ENCODE data around the gene BIRC3.

BIRC3 gene

DNA sequence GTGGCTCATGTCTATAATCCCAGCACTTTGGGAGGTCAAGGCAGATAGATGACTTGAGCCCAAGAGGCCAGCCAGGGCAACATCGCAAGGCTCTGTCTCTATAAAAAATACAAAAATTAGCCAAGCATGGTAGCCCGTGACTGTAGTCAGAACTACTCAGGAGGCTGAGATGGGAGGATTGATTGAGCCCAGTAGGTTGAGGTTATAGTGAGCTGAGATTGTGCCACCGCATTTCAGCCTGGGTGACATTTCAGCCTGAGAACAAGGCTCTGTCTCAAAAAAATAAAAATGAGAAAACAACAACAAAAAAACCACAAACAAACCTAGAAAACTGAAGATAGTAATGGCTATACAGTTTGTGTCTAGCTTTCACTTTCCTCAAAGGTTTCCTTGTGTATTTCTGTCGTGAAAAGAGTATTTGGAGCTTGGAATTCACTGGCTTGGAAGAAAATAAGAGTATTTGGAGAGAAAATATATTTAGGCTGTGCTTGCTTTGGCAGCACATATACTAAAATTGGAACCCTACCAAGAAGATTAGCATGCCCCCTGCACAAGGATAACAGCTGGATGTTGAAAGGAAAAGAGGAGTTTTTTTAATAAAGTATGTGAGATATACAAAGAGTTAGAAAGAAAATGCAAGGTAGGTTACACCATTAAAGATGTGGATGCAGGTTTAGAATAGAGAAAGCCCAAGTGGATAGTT is 3.9 kb upstream of the BIRC3 start:
- DNase-seq: no peak
- ChIA-PET CTCF (interaction anchor here (1.0 to 13.2 kb wide), 7 partner anchors 14 to 300 kb away, joined by 3 to 142 read pairs (median 3); no protein-coding TSS in a partner anchor), POLR2A (interaction anchor here (1.1 kb wide), 1 partner anchor 8 kb away, joined by 3 read pairs; no protein-coding TSS in a partner anchor)
- H3K4me1 ChIP-seq (ENCODE audit: control extremely low read depth in 1 of 4, control insufficient read depth in 4 of 4, insufficient read depth in 4 of 4, low read length in 3 of 4): peaks cover 17 to 28% (median 23%) of the 10 kb centered on the region in 4 experiments
- peak overlapping the region in 3 of 7 experiments; percentile 26 to 71 (median 50) for H3K4me3 ChIP-seq (ENCODE audit: control insufficient read depth in 1 of 7, extremely low read depth in 1 of 7, insufficient read depth in 4 of 7, low read depth in 2 of 7, low read length in 6 of 7)
- 100% methylated on average over 2 of the region's 4 CpGs for WGBS (ENCODE audit: insufficient coverage)
- H3K36me3 ChIP-seq (ENCODE audit: control insufficient read depth in 4 of 4, insufficient read depth in 4 of 4, low read length in 3 of 4): no peaks in the 10 kb centered on the region
- H3K27ac ChIP-seq (ENCODE audit: insufficient read depth in 1 of 2, low read depth in 1 of 2, low read length in 2 of 2, poor library complexity in 1 of 2, severe bottlenecking in 2 of 2): peak overlapping the region; percentile 46 to 65
- no peaks in the 10 kb centered on the region for H3K9me3 ChIP-seq (ENCODE audit: control extremely low read depth in 1 of 5, control insufficient read depth in 4 of 5, insufficient read depth in 2 of 5, low read depth in 1 of 5, low read length in 4 of 5)
- no peaks in the 10 kb centered on the region for H3K27me3 ChIP-seq (replicated peaks in 2 of 5; ENCODE audit: control insufficient read depth in 4 of 5, insufficient read depth in 5 of 5, low read length in 4 of 5)

DNA sequence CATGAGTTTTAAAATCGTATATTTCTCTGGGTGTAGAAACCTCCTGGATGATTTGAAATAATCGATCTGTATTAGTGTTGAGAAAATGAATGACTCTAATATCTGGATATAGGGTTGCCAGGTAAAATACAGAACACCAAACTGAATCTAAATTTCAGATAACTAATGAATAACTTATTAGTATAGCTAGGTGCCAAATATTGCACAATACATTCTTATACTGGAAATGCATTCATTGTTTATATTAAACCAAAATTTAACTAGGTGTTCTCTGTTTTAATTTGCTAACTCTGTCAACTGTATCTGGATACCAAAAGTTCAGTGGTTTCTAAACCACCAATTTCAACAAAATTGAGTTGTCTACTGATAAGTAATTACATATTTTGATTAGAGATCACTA is 2.5 kb upstream of the BIRC3 start:
- Histone ChIP-seq H3K4me3 (ENCODE audit: control insufficient read depth in 1 of 7, extremely low read depth in 1 of 7, insufficient read depth in 4 of 7, low read depth in 2 of 7, low read length in 6 of 7) (no peak overlapping the region), H3K4me1 (ENCODE audit: control extremely low read depth in 1 of 4, control insufficient read depth in 4 of 4, insufficient read depth in 4 of 4, low read length in 3 of 4) (peaks cover 18 to 40% (median 30%) of the 10 kb centered on the region in 4 experiments), H3K27me3 (replicated peaks in 2 of 5; ENCODE audit: control insufficient read depth in 4 of 5, insufficient read depth in 5 of 5, low read length in 4 of 5) (no peaks in the 10 kb centered on the region), H3K36me3 (ENCODE audit: control insufficient read depth in 4 of 4, insufficient read depth in 4 of 4, low read length in 3 of 4) (no peaks in the 10 kb centered on the region), H3K27ac (ENCODE audit: insufficient read depth in 1 of 2, low read depth in 1 of 2, low read length in 2 of 2, poor library complexity in 1 of 2, severe bottlenecking in 2 of 2) (no peak overlapping the region), H3K9me3 (ENCODE audit: control extremely low read depth in 1 of 5, control insufficient read depth in 4 of 5, insufficient read depth in 2 of 5, low read depth in 1 of 5, low read length in 4 of 5) (no peaks in the 10 kb centered on the region)
- no CpG with 5 or more reads among the region's 2 CpGs for WGBS (ENCODE audit: insufficient coverage)
- POLR2A ChIA-PET: no interaction called here
- no peak for DNase-seq
- CTCF ChIA-PET: interaction anchor here (1.1 to 13.2 kb wide), 6 partner anchors 9 to 351 kb away, joined by 3 to 142 read pairs (median 6); no protein-coding TSS in a partner anchor

DNA sequence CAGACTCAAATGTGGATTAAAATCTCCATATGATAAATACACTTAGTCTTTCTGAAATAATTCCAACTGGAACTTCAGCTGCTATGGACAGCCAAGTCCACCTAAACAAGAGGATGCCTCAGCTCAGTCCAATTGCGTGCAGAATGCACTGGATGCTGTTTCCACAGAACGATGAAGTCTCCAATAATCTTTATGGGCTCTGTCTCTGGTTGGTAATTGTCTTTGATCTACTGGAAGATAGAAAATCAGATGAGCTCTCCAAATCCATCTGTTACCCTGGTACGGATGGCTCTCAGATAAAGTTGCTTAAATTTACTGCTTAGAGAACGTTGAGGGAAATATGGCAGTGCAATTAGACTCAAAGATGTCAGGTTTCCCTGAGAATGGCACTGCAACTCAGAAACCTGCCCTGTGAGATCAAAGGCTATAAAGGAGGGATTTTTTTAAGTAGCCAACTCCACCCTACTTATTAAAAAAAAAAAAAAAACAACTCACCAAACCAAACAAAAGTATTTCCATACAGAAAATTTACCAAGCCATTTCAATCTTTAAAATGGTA is 859 bp upstream of the BIRC3 start:
- Histone ChIP-seq H3K36me3 (ENCODE audit: control insufficient read depth in 4 of 4, insufficient read depth in 4 of 4, low read length in 3 of 4) (no peaks in the 10 kb centered on the region), H3K4me1 (ENCODE audit: control extremely low read depth in 1 of 4, control insufficient read depth in 4 of 4, insufficient read depth in 4 of 4, low read length in 3 of 4) (peaks cover 22 to 54% (median 37%) of the 10 kb centered on the region in 4 experiments), H3K27ac (ENCODE audit: insufficient read depth in 1 of 2, low read depth in 1 of 2, low read length in 2 of 2, poor library complexity in 1 of 2, severe bottlenecking in 2 of 2) (peak overlapping the region; percentile 82 to 91), H3K4me3 (ENCODE audit: control insufficient read depth in 1 of 7, extremely low read depth in 1 of 7, insufficient read depth in 4 of 7, low read depth in 2 of 7, low read length in 6 of 7) (peak overlapping the region in 2 of 7 experiments; percentile 82 to 88), H3K27me3 (replicated peaks in 2 of 5; ENCODE audit: control insufficient read depth in 4 of 5, insufficient read depth in 5 of 5, low read length in 4 of 5) (no peaks in the 10 kb centered on the region), H3K9me3 (ENCODE audit: control extremely low read depth in 1 of 5, control insufficient read depth in 4 of 5, insufficient read depth in 2 of 5, low read depth in 1 of 5, low read length in 4 of 5) (no peaks in the 10 kb centered on the region)
- DNase-seq: peak in 2 of 3 donors; percentile 38 to 44
- CTCF ChIA-PET: interaction anchor here (0.9 to 13.2 kb wide), 4 partner anchors 16 to 28 kb away, joined by 3 to 142 read pairs (median 6); no protein-coding TSS in a partner anchor
- WGBS (ENCODE audit: insufficient coverage): 100% methylated on average over 1 of the region's 4 CpGs
- POLR2A ChIA-PET: interaction anchor here (0.9 to 1.4 kb wide), 2 partner anchors 9 to 27 kb away, joined by 3 read pairs; no protein-coding TSS in a partner anchor

DNA sequence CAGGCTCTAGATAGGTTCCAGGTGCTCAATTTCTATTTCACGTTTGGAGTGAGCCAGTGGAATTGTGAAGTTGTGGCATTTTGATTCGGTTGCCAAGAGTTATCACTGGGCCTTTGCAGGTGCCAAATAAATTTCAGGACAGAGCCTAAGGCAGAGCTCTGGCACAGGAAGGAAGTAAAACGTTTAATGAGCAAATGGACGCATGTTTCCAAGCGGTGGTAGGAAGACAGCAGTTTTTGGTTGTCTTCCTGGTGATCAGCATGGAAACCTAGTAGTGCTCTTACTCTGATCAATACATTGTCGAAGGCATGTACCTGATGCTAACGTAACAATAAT is 452 bp downstream of the BIRC3 start:
- ChIA-PET POLR2A (interaction anchor here (1.3 kb wide), 2 partner anchors 25 to 29 kb away, joined by 5 to 7 read pairs; partner anchors contain the start of gene BIRC2), CTCF (interaction anchor here (0.8 to 13.2 kb wide), 7 partner anchors 9 to 139 kb away, joined by 3 to 142 read pairs (median 3); no protein-coding TSS in a partner anchor)
- Histone ChIP-seq H3K4me3 (ENCODE audit: control insufficient read depth in 1 of 7, extremely low read depth in 1 of 7, insufficient read depth in 4 of 7, low read depth in 2 of 7, low read length in 6 of 7) (peak overlapping the region; percentile 52 to 88 (median 73)), H3K9me3 (ENCODE audit: control extremely low read depth in 1 of 5, control insufficient read depth in 4 of 5, insufficient read depth in 2 of 5, low read depth in 1 of 5, low read length in 4 of 5) (no peaks in the 10 kb centered on the region), H3K27me3 (replicated peaks in 2 of 5; ENCODE audit: control insufficient read depth in 4 of 5, insufficient read depth in 5 of 5, low read length in 4 of 5) (no peaks in the 10 kb centered on the region), H3K4me1 (ENCODE audit: control extremely low read depth in 1 of 4, control insufficient read depth in 4 of 4, insufficient read depth in 4 of 4, low read length in 3 of 4) (peaks cover 23 to 66% (median 43%) of the 10 kb centered on the region in 4 experiments), H3K27ac (ENCODE audit: insufficient read depth in 1 of 2, low read depth in 1 of 2, low read length in 2 of 2, poor library complexity in 1 of 2, severe bottlenecking in 2 of 2) (peak overlapping the region; percentile 73 to 91), H3K36me3 (ENCODE audit: control insufficient read depth in 4 of 4, insufficient read depth in 4 of 4, low read length in 3 of 4) (no peaks in the 10 kb centered on the region)
- 0% methylated on average over 5 of the region's 7 CpGs for WGBS (ENCODE audit: insufficient coverage)
- DNase-seq: no peak

DNA sequence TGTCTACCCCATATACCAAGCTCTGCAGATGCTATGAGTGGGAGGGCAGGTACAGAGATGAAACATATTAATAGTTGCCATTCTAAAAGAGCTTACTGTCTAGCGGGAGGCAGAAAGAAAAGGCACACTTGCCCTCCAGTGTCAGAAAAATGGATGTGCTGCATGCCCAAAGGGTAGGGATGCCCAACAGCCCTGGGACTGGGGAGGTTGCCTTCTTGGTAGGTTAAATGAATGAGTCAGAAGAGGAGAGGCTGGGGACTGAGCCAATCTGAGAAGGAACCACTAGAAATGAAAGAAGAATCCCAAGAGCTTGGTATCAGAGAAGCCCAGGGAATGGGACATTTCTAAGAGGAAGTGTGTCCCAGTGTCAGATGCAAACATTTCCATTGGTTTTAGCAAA is 1.2 kb downstream of the BIRC3 start:
- H3K4me3 ChIP-seq (ENCODE audit: control insufficient read depth in 1 of 7, extremely low read depth in 1 of 7, insufficient read depth in 4 of 7, low read depth in 2 of 7, low read length in 6 of 7): peak overlapping the region in 6 of 7 experiments; percentile 53 to 88 (median 75)
- no peaks in the 10 kb centered on the region for H3K36me3 ChIP-seq (ENCODE audit: control insufficient read depth in 4 of 4, insufficient read depth in 4 of 4, low read length in 3 of 4)
- POLR2A ChIA-PET: interaction anchor here (0.6 to 1.3 kb wide), 4 partner anchors 24 to 181 kb away, joined by 3 to 7 read pairs (median 4); partner anchors contain the start of gene BIRC2
- peak overlapping the region in 1 of 2 experiments; percentile 91 for H3K27ac ChIP-seq (ENCODE audit: insufficient read depth in 1 of 2, low read depth in 1 of 2, low read length in 2 of 2, poor library complexity in 1 of 2, severe bottlenecking in 2 of 2)
- H3K4me1 ChIP-seq (ENCODE audit: control extremely low read depth in 1 of 4, control insufficient read depth in 4 of 4, insufficient read depth in 4 of 4, low read length in 3 of 4): peaks cover 21 to 65% (median 41%) of the 10 kb centered on the region in 4 experiments
- CTCF ChIA-PET: interaction anchor here (0.7 to 13.2 kb wide), 10 partner anchors 10 to 138 kb away, joined by 3 to 142 read pairs (median 4); no protein-coding TSS in a partner anchor
- 43% methylated on average over 1 of the region's 1 CpG for WGBS (ENCODE audit: insufficient coverage)
- peak in 2 of 3 donors; percentile 43 to 46 for DNase-seq
- H3K9me3 ChIP-seq (ENCODE audit: control extremely low read depth in 1 of 5, control insufficient read depth in 4 of 5, insufficient read depth in 2 of 5, low read depth in 1 of 5, low read length in 4 of 5): no peaks in the 10 kb centered on the region
- H3K27me3 ChIP-seq (replicated peaks in 2 of 5; ENCODE audit: control insufficient read depth in 4 of 5, insufficient read depth in 5 of 5, low read length in 4 of 5): no peaks in the 10 kb centered on the region

DNA sequence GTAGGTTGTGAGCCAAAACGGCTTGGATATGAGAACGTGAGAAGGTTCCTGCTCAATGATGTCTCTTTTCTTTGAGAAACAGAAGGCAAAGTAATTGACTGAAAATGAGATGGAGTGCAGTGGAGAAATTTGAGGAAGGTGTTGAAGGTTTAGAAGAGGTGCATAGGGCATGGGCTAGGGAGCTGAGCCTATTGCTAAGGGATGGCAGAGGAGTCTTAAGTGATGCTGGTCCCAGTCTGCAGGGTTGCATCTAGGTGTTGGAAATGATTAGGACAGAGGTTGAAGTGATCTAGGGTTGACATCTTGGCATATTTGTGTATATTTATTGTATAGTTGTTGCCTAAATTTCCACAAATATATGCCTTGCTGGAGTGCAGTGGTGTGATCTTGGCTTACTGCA is 2.3 kb downstream of the BIRC3 start:
- DNase-seq: no peak
- CTCF ChIA-PET: interaction anchor here (1.1 to 13.2 kb wide), 5 partner anchors 14 to 31 kb away, joined by 3 to 142 read pairs (median 5); partner anchors contain the start of gene BIRC2
- Histone ChIP-seq H3K4me1 (ENCODE audit: control extremely low read depth in 1 of 4, control insufficient read depth in 4 of 4, insufficient read depth in 4 of 4, low read length in 3 of 4) (peaks cover 21 to 67% (median 40%) of the 10 kb centered on the region in 4 experiments), H3K27ac (ENCODE audit: insufficient read depth in 1 of 2, low read depth in 1 of 2, low read length in 2 of 2, poor library complexity in 1 of 2, severe bottlenecking in 2 of 2) (no peak overlapping the region), H3K36me3 (ENCODE audit: control insufficient read depth in 4 of 4, insufficient read depth in 4 of 4, low read length in 3 of 4) (no peaks in the 10 kb centered on the region), H3K27me3 (replicated peaks in 2 of 5; ENCODE audit: control insufficient read depth in 4 of 5, insufficient read depth in 5 of 5, low read length in 4 of 5) (no peaks in the 10 kb centered on the region), H3K4me3 (ENCODE audit: control insufficient read depth in 1 of 7, extremely low read depth in 1 of 7, insufficient read depth in 4 of 7, low read depth in 2 of 7, low read length in 6 of 7) (peak overlapping the region in 3 of 7 experiments; percentile 19 to 48 (median 46)), H3K9me3 (ENCODE audit: control extremely low read depth in 1 of 5, control insufficient read depth in 4 of 5, insufficient read depth in 2 of 5, low read depth in 1 of 5, low read length in 4 of 5) (no peaks in the 10 kb centered on the region)
- whole genome bisulfite sequencing (ENCODE audit: insufficient coverage): 79% methylated on average over 2 of the region's 2 CpGs
- POLR2A ChIA-PET: no interaction called here

All from common myeloid progenitor, CD34-positive (primary cell).